NCI-H748 (cell line): ENCODE measurements around the gene ZNF567.
"Not testable (repeated sequence)": the region's sequence is repeated elsewhere in the genome, so short reads cannot be mapped to it uniquely, and the experiment has no call there.

Experiments used
- DNase-seq: peaks from one replicate; lab custom pipeline; 2025; ENCODE audit not compliant: unreplicated experiment; lab: John Stamatoyannopoulos, UW

Gene ZNF567

DNA sequence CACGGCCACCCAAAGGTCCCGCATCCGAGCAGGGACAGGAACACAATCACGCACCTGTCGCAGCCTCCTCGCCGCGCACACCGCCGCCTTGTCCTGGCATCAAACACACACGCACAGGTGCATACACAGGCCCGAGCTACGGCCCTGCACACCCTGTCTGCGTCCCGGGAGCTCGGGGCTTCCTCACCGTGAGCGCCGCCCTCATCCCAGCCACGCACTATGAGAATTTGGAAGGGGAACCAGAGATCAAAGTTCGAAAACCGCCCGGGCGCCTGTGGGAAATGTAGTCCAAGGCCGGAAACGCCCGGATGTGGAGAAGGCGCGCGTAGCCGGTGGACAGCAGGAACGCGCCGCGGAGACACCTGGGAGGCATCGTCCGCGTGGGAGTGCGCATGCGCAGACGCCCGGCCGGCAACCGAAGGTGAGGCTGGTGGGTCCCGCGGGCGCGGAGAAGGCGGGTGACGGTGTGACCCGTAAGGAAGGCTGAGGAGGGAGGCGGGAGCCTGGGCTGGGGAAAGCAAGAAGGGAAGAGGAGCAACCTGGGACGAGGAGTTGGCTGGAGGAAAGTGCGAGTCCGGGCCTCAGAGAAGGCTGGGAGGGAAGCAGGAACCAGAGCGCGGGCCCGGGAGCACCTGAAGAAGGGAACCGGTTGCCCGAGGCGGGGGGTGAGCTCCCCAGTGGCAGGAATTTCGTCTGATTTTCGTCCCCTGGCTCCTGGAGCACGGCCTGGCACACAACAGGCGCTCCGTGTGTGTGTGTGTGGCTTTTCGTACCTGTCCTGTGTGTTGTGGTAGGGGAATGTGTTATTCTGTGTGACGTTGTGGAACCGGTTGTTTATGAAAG, at the start of gene ZNF567:
TSS of gene ZNF567 (plus strand) at position 399 of the 843 bp plus-strand sequence. CDS start 7,256 bp downstream, outside the sequence.
- peak; percentile 98 for DNase-seq

- DNase-seq: no peak
Measured at GRCh38 chr19:36638862-36639510, 48.4 kb upstream of the ZNF567 start.

DNA sequence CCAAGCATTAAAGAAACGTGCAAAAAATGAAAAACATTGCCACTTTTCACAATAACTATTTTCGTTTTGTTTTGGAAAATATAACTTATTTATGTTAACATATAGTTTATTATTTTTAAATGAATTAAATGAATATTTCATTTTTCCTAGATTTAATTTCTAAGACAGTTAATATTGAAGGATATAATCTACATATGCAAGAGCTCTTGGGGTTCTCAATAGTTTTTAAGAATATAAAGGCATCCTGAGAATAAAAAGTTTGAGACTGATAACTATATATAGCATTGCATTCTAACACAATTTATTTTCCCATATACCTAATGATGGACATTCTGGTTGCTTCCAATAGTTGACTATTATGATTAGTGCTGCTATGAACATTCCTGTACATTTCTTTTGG, 40.7 kb upstream of the ZNF567 start:
- DNase-seq: no peak

- DNase-seq: no peak
Measured at GRCh38 chr19:36652958-36653357, 34.5 kb upstream of the ZNF567 start.

DNA sequence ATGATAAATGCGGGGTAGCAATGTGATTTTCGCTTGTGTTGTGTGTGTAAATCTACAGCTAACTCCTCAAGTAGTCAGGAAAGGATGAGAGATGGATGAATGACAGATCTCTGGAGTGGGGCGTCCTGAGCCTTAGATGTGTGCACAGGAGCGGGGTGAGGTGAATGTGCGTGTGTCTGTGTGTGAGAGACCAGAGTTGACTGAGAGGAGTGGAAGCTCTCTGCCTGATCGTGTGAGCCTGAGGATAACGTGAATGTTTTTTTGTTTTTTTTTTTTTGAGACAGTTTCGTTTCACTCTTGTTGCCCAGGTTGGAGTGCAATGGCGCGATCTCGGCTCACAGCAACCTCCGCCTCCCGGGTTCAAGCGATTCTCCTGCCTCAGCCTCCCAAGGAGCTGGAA, 21.6 kb upstream of the ZNF567 start:
- no peak for DNase-seq

DNA sequence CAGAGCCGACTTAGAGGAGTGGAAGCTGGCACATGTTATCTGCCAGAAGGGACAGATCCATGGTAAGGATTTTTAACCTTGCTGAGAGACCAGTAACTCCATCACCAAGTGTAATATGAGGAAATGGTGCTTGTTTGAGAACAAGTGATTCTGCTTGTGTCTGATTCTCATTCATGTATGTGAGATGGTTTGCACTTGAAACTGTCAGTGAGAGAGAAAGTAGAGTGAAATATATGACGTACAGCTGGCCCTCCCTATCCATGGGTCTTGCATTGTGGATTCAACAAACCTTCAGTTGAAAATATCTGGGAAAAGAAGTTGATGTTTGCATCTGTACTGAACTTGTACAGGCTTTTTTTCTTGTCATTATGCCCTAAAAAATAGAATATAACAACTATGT, 18.8 kb upstream of the ZNF567 start:
- DNase-seq: no peak

GRCh38 chr19:36672368-36672767, 15.0 kb upstream of the ZNF567 start:
- DNase-seq: no peak

DNA sequence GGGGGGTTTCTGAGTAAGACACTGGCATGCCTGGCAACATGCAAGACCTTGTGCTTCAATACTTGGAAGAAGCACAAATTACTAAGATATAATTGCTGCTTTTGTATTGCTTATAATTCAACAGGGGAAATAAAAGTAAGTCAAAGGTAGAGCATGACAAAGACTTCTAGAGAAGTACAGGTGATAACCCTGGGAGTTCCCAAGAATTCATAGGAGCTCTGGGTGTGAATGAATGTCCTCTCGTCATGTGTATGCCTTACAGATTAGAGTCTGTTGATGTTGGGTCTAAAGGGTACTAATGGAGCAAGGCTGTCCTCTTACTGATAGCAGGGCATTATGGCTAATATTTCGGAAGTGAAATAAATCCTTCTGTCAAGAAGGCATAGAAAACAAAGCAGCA, 13.2 kb upstream of the ZNF567 start:
- DNase-seq: no peak

DNA sequence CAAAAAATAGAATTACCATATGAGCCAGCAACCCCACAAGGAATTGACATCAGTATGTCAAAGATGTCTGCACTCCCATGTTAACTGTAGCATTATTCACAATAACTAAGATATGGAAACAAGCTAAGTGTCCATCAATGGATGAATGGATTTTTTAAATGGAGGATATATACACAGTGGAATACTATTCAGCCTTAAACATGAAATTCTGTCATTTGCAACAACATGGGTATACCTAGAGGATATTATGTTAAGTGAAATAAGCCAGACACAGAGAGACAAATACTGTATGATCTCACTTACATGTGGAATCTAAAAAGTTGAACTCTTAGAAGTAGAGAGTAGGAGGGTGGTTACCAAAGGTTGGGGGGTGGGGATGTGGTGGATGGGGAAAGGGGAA, 8.0 kb upstream of the ZNF567 start:
- no peak for DNase-seq

GRCh38 chr19:36685835-36686234, 1.6 kb upstream of the ZNF567 start:
- no peak for DNase-seq

DNA sequence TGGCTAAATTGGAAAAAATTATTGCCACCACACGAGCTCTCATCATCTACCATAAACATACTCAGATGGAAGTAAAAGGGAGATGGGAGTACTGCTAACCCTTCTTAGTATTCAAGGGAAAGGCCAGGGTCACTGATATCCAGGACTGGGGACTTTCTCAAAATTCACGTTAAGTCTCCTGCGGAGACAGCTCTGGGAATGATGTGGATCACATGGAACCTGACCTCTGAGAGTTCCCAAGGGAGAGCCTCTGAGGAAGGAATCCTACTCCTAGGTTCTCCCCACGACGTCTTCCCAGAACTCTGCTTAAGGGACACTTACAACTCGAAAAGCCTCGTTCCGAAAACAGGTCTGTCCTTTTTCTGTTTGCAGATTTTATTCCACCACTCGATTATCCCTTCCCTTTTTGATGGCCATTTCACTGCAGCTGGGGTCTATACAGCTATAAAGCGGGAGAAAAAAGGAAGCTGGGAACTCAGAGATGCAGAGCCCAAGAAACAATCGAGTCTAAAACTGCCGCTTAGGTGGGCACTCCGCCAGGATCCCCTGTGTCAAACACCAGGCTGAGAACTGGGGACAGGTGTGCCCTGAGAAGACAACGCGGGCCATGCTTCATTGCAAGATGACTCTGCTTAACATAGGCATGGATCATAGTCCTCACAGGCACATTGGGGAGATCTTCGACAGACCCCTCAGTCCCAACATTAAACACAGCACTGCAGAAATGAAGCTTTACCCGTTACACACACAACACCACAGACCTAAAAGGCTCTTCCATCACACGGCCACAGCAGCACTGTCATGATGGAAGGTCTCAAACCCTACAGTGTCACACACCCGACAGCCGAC, 823 bp upstream of the ZNF567 start:
- peak; percentile 49 for DNase-seq

GRCh38 chr19:36688058-36688457, 646 bp downstream of the ZNF567 start:
- no peak for DNase-seq

GRCh38 chr19:36707134-36707533, 19.7 kb downstream of the ZNF567 start:
- no peak for DNase-seq

GRCh38 chr19:36709423-36709822, 22.0 kb downstream of the ZNF567 start:
- no peak for DNase-seq

- DNase-seq: peak; percentile 26
Measured at GRCh38 chr19:36719687-36720556, 32.5 kb downstream of the ZNF567 start.

GRCh38 chr19:36736166-36736565, 48.8 kb downstream of the ZNF567 start:
- DNase-seq: peak; percentile 67

GRCh38 chr19:36745870-36746269, 58.5 kb downstream of the ZNF567 start:
- no peak for DNase-seq

DNA sequence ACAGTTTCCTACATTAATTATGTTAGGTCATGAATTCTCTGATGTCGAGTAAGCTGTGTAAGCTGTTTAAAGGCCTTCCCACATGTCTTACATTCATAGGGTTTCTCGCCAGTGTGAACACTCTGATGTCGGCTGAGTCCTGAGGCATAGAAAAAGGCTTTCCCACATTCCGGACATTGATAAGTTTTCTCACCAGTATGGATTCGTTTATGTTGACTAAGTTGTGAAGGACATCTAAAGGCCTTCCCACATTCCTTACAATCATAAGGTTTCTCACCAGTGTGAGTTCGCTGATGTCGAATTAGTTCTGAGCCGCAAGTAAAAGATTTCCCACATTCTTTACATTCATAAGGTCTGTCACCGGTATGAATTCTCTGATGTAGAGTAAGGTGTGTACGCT, 60.3 kb downstream of the ZNF567 start:
- DNase-seq: no peak

DNA sequence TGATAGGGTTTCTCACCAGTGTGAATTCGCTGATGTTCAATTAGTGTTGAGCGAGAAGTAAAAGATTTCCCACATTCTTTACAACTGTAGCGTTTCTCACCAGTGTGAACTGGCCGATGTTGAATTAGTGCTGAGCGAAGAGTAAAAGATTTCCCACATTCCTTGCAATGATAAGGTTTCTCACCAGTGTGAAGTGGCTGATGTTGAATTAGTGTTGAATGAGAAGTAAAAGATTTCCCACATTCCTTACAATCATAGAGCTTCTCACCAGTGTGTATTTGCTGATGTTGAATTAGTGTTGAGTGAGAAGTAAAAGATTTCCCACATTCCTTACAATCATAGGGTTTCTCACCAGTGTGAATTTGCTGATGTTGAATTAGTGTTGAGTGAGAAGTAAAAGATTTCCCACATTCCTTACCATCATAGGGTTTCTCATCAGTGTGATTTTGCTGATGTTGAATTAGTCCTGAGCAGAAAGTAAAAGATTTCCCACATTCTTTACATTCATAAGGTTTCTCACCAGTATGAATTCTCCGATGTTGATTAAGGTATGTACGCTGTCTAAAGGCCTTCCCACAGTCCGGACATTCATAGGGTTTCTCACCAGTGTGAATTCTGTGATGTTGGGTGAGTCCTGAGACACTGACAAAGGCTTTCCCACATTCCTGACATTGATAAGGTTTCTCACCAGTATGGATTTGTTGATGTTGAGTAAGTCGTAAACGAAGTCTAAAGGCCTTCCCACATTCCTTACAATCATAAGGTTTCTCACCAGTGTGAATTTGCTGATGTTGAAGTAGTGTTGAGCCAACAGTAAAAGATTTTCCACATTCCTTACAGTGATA, 61.2 kb downstream of the ZNF567 start:
- DNase-seq: no peak

- DNase-seq: not testable (repeated sequence)
Measured at GRCh38 chr19:36749613-36750012, 62.2 kb downstream of the ZNF567 start.
